Neutrophil (primary cell): ENCODE measurements around the gene SFTPB.
A peak's percentile ranks its signal among the peaks of the same experiment; 100 is the strongest.

ENCODE experiments used
- H3K27ac ChIP-seq: fragments of 200-600 bp; sonication (generic); 2 replicates; pipeline ENCODE4 v1.5.1; 2016; ENCODE audit warnings: mild to moderate bottlenecking, moderate library complexity
- H3K27me3 ChIP-seq: fragments of 200-600 bp; sonication (generic); 2 replicates; pipeline ENCODE4 v1.6.0; 2016; ENCODE audit warnings: mild to moderate bottlenecking
- H3K36me3 ChIP-seq: fragments of 200-600 bp; sonication (generic); 2 replicates; pipeline ENCODE4 v1.5.1; 2017
- H3K4me1 ChIP-seq, 2 experiments: fragments of 200-600 bp in 1 of 2; sonication (generic) in 1 of 2; 1 replicate in 1 of 2; 2 replicates in 1 of 2; pipeline versions ENCODE4 v1.5.1 to v1.6.1; 2013 to 2016; ENCODE audit warnings: low read depth in 1 of 2, low read length in 1 of 2, mild to moderate bottlenecking in 1 of 2, moderate library complexity in 1 of 2; ENCODE audit not compliant: control insufficient read depth in 1 of 2, insufficient read depth in 1 of 2
- H3K4me3 ChIP-seq, 2 experiments: fragments of 200-600 bp in 1 of 2; sonication (generic) in 1 of 2; 1 replicate in 1 of 2; 2 replicates in 1 of 2; pipeline ENCODE4 v1.5.1; 2013 to 2016; ENCODE audit warnings: low read depth in 1 of 2, low read length in 1 of 2, mild to moderate bottlenecking in 1 of 2, moderate library complexity in 1 of 2
- H3K9me3 ChIP-seq: fragments of 200-600 bp; sonication (generic); 2 replicates; pipeline ENCODE4 v1.5.1; 2016
- TF ChIP-seq, protein P1 (sequence below): fragments of 200-600 bp; sonication (generic); IDR thresholded peaks from 2 replicates; pipeline ENCODE4 v1.5.1; 2016; ENCODE audit warnings: antibody characterized with exemption

SFTPB gene

GRCh38 chr2:85702172-85702571 is 34.2 kb upstream of the SFTPB start:
- Histone ChIP-seq H3K36me3 (no peaks in the 10 kb centered on the region), H3K4me3 (no peak overlapping the region), H3K9me3 (no peaks in the 10 kb centered on the region), H3K4me1 (peaks cover 65 to 90% of the 10 kb centered on the region in 2 experiments), H3K27ac (no peak overlapping the region), H3K27me3 (no peaks in the 10 kb centered on the region)
- TF ChIP-seq, protein P1, sequence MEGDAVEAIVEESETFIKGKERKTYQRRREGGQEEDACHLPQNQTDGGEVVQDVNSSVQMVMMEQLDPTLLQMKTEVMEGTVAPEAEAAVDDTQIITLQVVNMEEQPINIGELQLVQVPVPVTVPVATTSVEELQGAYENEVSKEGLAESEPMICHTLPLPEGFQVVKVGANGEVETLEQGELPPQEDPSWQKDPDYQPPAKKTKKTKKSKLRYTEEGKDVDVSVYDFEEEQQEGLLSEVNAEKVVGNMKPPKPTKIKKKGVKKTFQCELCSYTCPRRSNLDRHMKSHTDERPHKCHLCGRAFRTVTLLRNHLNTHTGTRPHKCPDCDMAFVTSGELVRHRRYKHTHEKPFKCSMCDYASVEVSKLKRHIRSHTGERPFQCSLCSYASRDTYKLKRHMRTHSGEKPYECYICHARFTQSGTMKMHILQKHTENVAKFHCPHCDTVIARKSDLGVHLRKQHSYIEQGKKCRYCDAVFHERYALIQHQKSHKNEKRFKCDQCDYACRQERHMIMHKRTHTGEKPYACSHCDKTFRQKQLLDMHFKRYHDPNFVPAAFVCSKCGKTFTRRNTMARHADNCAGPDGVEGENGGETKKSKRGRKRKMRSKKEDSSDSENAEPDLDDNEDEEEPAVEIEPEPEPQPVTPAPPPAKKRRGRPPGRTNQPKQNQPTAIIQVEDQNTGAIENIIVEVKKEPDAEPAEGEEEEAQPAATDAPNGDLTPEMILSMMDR, result no peak

DNA sequence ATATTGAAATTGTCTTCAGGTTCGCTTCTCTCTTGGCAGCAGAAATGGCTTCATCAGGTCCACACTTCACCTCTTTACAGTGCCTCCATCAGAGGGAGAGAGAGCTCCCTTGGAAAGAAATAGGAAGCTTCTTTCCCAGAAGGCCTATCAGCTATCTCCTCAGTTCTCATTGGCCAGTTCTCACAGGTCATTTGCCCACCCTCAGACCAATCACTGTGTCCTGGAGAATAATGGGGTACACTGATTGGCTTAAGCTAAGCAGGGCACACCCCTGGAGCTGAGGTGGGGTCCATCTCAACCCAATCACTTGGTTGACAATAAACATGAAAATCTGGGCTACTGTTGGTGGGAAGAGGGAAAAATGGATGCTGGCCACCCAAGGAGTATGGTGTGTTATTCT is 31.3 kb upstream of the SFTPB start:
- TF ChIP-seq, protein P1, result no peak
- peak overlapping the region; percentile 51 to 60 for H3K4me3 ChIP-seq
- H3K27me3 ChIP-seq, result no peaks in the 10 kb centered on the region
- peaks cover 44 to 77% of the 10 kb centered on the region in 2 experiments for H3K4me1 ChIP-seq
- peak overlapping the region; percentile 90 for H3K27ac ChIP-seq
- no peaks in the 10 kb centered on the region for H3K9me3 ChIP-seq
- no peaks in the 10 kb centered on the region for H3K36me3 ChIP-seq

DNA sequence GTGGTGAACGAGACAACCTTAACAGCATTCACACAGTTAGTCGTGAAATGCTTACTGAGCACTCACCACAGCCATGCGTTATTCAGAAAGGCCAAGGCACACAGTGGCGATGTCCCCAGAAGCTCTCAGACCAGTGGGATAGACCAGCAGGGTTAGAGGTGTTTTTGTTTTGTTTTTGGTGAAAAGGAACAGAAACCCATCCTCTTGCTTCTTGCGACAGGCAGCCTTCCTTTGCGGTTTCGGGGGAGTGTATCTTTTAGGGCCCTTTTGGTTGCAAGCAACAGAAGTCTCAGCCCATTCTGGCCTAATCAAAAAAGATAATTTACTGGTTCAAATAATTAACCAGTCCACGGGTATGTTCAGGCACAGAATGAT is 30.9 kb upstream of the SFTPB start:
- Histone ChIP-seq H3K27me3 (no peaks in the 10 kb centered on the region), H3K4me3 (peak overlapping the region; percentile 51 to 60), H3K36me3 (no peaks in the 10 kb centered on the region), H3K9me3 (no peaks in the 10 kb centered on the region), H3K4me1 (peaks cover 39 to 72% of the 10 kb centered on the region in 2 experiments), H3K27ac (peak overlapping the region; percentile 90)
- TF ChIP-seq, protein P1, result no peak

- no peaks in the 10 kb centered on the region for H3K27me3 ChIP-seq
- no peaks in the 10 kb centered on the region for H3K36me3 ChIP-seq
- H3K27ac ChIP-seq, result peak overlapping the region; percentile 90
- peak overlapping the region; percentile 51 to 60 for H3K4me3 ChIP-seq
- H3K4me1 ChIP-seq, result peaks cover 36 to 67% of the 10 kb centered on the region in 2 experiments
- TF ChIP-seq, protein P1, result no peak
- no peaks in the 10 kb centered on the region for H3K9me3 ChIP-seq
Measured at GRCh38 chr2:85698184-85698879, 30.3 kb upstream of the SFTPB start.

- peaks cover 32 to 61% of the 10 kb centered on the region in 2 experiments for H3K4me1 ChIP-seq
- no peaks in the 10 kb centered on the region for H3K27me3 ChIP-seq
- H3K4me3 ChIP-seq, result peak overlapping the region; percentile 51 to 60
- no peaks in the 10 kb centered on the region for H3K9me3 ChIP-seq
- H3K27ac ChIP-seq, result peak overlapping the region; percentile 90
- TF ChIP-seq, protein P1, result no peak
- no peaks in the 10 kb centered on the region for H3K36me3 ChIP-seq
Measured at GRCh38 chr2:85697716-85698115, 29.7 kb upstream of the SFTPB start.
